DND-41 (cell line): ENCODE measurements around the gene QRICH1.

Experiments used
- EZH2 ChIP-seq: IDR thresholded peaks from 3 replicates; pipeline ENCODE4 v1.6.1; 2012; ENCODE audit warnings: borderline replicate concordance, low read depth, mild to moderate bottlenecking, moderate library complexity, low read length, inconsistent platforms; ENCODE audit not compliant: severe bottlenecking
- TF ChIP-seq, protein P1 (sequence below): IDR thresholded peaks from 2 replicates; pipeline ENCODE4 v1.5.1; 2012; ENCODE audit warnings: borderline replicate concordance, low read length, moderate library complexity, mild to moderate bottlenecking; ENCODE audit not compliant: poor library complexity, severe bottlenecking; ENCODE audit errors: extremely low read depth

DNA sequence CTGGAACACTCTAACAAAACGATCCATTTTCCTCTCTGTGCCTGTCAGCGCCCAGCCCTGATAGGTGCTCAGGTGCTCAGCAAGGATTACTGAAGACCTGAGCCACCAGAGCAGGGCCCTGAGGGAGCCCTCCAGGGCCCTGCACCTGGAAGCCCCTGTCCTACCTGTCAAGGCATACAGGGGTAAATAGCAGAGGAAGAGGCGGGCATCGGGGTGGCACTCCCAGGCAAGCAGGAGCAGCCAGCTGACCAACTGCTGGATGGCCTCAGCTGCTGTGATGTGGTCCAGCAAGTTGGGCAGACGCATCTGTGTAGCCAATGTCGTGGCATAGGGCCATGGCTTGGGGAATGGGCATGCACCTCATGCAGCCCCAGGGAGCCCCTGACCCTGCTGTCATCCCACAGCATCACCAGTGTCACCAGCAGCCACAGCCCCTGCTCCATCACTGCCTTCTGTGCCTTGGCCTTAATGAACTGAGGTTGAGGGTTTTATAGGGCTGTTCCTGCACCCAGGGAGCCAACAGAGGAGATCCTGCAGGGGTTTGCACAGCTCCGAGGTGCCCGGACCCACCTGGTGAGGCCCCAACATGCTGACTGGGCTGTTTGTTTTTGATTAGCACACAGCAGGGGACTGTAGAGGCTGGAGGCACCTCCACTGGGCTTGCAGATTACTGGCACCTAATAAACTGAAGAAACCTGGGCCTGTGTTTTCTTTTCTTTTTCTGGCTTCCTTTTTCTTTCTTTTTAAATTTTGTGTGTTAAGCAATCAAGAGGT is 94.6 kb downstream of the QRICH1 start:
- TF ChIP-seq, protein P1, sequence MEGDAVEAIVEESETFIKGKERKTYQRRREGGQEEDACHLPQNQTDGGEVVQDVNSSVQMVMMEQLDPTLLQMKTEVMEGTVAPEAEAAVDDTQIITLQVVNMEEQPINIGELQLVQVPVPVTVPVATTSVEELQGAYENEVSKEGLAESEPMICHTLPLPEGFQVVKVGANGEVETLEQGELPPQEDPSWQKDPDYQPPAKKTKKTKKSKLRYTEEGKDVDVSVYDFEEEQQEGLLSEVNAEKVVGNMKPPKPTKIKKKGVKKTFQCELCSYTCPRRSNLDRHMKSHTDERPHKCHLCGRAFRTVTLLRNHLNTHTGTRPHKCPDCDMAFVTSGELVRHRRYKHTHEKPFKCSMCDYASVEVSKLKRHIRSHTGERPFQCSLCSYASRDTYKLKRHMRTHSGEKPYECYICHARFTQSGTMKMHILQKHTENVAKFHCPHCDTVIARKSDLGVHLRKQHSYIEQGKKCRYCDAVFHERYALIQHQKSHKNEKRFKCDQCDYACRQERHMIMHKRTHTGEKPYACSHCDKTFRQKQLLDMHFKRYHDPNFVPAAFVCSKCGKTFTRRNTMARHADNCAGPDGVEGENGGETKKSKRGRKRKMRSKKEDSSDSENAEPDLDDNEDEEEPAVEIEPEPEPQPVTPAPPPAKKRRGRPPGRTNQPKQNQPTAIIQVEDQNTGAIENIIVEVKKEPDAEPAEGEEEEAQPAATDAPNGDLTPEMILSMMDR: no peak
- TF ChIP-seq EZH2: no peak
